GM12891 (cell line): ENCODE measurements around the gene MARCO.

Experiments
- POLR2A ChIP-seq: IDR thresholded peaks from 2 replicates; pipeline ENCODE4 v1.6.1; 2011; ENCODE audit warnings: low read depth, low read length, control low read depth
- POLR2AphosphoS5 ChIP-seq: IDR thresholded peaks from 2 replicates; pipeline ENCODE4 v1.6.1; 2011; ENCODE audit warnings: low read depth, low read length, control low read depth
- TAF1 ChIP-seq: IDR thresholded peaks from 2 replicates; pipeline ENCODE4 v1.6.1; 2011; ENCODE audit warnings: low read depth, low read length, control low read depth

DNA sequence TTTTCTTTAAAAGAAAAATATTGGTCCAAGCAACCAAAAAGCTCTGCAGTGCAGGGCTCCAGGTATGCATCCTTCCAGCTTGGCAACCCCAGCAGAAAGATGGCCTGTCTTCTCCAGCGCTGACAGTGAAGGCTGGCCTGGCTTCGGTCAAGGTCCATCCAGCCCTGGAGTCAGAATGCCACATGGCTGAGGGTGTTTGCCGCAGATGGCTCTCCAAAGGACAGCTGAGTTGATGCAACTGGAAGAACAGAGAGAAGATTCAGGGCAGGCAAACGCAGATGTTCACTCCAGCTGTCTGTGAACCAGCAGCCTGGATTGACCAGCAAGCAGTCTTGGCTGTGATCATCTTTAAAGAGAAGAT is 51.4 kb downstream of the MARCO start:
- TF ChIP-seq TAF1 (no peak), POLR2A (no peak), POLR2AphosphoS5 (no peak)
